Measurements from ENCODE around the gene MEGF9. TPM values are rescaled to one million over a fixed set of nuclear protein-coding genes. Genes with fewer than 3 reads are reported as not detected.
"Not testable (repeated sequence)": the region's sequence is repeated elsewhere in the genome, so short reads cannot be mapped to it uniquely, and the experiment has no call there.

The MEGF9 gene
- total and polyA plus RNA-seq, 2 donors (not counting 1 experiment from before 2014, with no cell fraction given): 3.5 to 11.3 TPM

DNA sequence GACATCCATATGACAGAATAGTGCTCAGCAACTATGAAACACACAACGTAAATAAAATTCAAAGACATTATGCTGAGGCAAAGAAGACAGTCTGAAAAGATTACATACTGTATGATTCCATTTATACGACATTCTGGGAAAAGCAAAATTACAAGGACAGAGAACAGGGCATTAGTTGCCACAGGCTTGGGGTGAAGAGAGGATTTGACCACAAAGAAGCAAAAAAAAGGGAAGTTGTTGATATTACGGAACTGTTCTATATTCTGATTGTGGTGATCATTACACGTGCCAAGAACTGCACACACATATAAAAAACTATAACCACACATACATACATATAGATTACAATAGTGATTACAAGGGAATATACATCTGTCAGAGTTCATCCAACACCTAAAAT is 158.4 kb downstream of the MEGF9 start:
- intact Hi-C loops (cut with micrococcal nuclease): no loop called here
- Histone ChIP-seq H3K4me2 (replicated peaks; ENCODE audit: low read depth, low read length, poor library complexity, severe bottlenecking) (no peak overlapping the region), H3K27ac (ENCODE audit: low read length in 2 of 2) (no peak overlapping the region), H3K79me2 (ENCODE audit: control insufficient read depth, insufficient read depth, low read length) (peaks cover 21% of the 10 kb centered on the region), H3K4me3 (ENCODE audit: control extremely low read depth in 1 of 5, extremely low read depth in 1 of 5, insufficient read depth in 1 of 5, low read depth in 2 of 5, low read length in 4 of 5) (no peak overlapping the region), H3K9me3 (ENCODE audit: control extremely low read depth in 1 of 3, control insufficient read depth in 2 of 3, insufficient read depth in 1 of 3, low read length in 2 of 3) (no peaks in the 10 kb centered on the region), H3K27me3 (replicated peaks in 1 of 4; ENCODE audit: control extremely low read depth in 1 of 4, control insufficient read depth in 3 of 4, insufficient read depth in 4 of 4, low read length in 3 of 4) (no peaks in the 10 kb centered on the region), H3K36me3 (replicated peaks in 1 of 2; ENCODE audit: control extremely low read depth in 1 of 2, control insufficient read depth in 1 of 2, extremely low read depth in 1 of 2, insufficient read depth in 2 of 2, low read length in 1 of 2) (peaks cover 12 to 25% of the 10 kb centered on the region in 2 experiments), H3K4me1 (ENCODE audit: control insufficient read depth in 2 of 2, insufficient read depth in 2 of 2, low read length in 2 of 2) (peaks cover 4 to 5% of the 10 kb centered on the region in 2 donors), H2AFZ (ENCODE audit: insufficient read depth, low read depth, low read length, poor library complexity, severe bottlenecking) (no peak overlapping the region), H4K20me1 (ENCODE audit: control insufficient read depth, insufficient read depth, low read length, poor library complexity, severe bottlenecking) (peaks cover 18% of the 10 kb centered on the region), H3K9ac (ENCODE audit: low read length) (no peak overlapping the region)
- POLR2A ChIA-PET: no interaction called here
- peak; percentile 33 for ATAC-seq (ENCODE audit: low read depth)
- no peaks in the 10 kb centered on the region for H3K9me3 Mint-ChIP-seq (ENCODE audit: insufficient read depth)
- no peak for TF ChIP-seq EZH2 (IDR thresholded peaks at IDR 0.05; ENCODE audit: borderline replicate concordance, insufficient read depth, low read depth, low read length, poor library complexity, severe bottlenecking)
- TF ChIP-seq, protein P1, sequence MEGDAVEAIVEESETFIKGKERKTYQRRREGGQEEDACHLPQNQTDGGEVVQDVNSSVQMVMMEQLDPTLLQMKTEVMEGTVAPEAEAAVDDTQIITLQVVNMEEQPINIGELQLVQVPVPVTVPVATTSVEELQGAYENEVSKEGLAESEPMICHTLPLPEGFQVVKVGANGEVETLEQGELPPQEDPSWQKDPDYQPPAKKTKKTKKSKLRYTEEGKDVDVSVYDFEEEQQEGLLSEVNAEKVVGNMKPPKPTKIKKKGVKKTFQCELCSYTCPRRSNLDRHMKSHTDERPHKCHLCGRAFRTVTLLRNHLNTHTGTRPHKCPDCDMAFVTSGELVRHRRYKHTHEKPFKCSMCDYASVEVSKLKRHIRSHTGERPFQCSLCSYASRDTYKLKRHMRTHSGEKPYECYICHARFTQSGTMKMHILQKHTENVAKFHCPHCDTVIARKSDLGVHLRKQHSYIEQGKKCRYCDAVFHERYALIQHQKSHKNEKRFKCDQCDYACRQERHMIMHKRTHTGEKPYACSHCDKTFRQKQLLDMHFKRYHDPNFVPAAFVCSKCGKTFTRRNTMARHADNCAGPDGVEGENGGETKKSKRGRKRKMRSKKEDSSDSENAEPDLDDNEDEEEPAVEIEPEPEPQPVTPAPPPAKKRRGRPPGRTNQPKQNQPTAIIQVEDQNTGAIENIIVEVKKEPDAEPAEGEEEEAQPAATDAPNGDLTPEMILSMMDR (IDR thresholded peaks at IDR 0.05): no peak
- no peak overlapping the region for H3K4me3 Mint-ChIP-seq
- H3K27me3 Mint-ChIP-seq: no peaks in the 10 kb centered on the region
- no peak overlapping the region for H3K27ac Mint-ChIP-seq
- peak; percentile 30 for DNase-seq
- H3K4me1 Mint-ChIP-seq: peaks cover 18% of the 10 kb centered on the region
- CTCF ChIA-PET: no interaction called here
- 60% methylated on average over 1 of the region's 4 CpGs for WGBS (ENCODE audit: insufficient coverage)

DNA sequence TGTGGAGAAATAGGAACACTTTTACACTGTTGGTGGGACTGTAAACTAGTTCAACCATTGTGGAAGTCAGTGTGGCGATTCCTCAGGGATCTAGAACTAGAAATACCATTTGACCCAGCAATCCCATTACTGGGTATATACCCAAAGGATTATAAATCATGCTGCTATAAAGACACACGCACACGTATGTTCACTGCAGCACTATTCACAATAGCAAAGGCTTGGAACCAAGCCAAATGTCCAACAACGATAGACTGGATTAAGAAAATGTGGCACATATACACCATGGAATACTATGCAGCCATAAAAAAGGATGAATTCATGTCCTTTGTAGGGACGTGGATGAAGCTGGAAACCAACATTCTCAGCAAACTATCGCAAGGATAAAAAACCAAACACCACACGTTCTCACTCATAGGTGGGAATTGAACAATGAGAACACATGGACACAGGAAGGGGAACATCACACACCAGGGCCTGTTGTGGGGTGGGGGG is 162.0 kb downstream of the MEGF9 start:
- not testable (repeated sequence) for H2AFZ ChIP-seq (ENCODE audit: insufficient read depth, low read depth, low read length, poor library complexity, severe bottlenecking)

More for the DNA sequence above, 162.0 kb downstream of the MEGF9 start:
- DNase-seq; intact Hi-C loops (cut with micrococcal nuclease); H3K4me1 ChIP-seq (ENCODE audit: control insufficient read depth in 2 of 2, insufficient read depth in 2 of 2, low read length in 2 of 2); H3K27ac ChIP-seq (ENCODE audit: low read length in 2 of 2); H3K27ac Mint-ChIP-seq; ATAC-seq (ENCODE audit: low read depth); H4K20me1 ChIP-seq (ENCODE audit: control insufficient read depth, insufficient read depth, low read length, poor library complexity, severe bottlenecking); H3K27me3 ChIP-seq (replicated peaks in 1 of 4; ENCODE audit: control extremely low read depth in 1 of 4, control insufficient read depth in 3 of 4, insufficient read depth in 4 of 4, low read length in 3 of 4); H3K9ac ChIP-seq (ENCODE audit: low read length); H3K9me3 Mint-ChIP-seq (ENCODE audit: insufficient read depth); H3K79me2 ChIP-seq (ENCODE audit: control insufficient read depth, insufficient read depth, low read length); POLR2A ChIA-PET; CTCF ChIA-PET; H3K4me2 ChIP-seq (replicated peaks; ENCODE audit: low read depth, low read length, poor library complexity, severe bottlenecking); H3K4me3 Mint-ChIP-seq; H3K4me3 ChIP-seq (ENCODE audit: control extremely low read depth in 1 of 5, extremely low read depth in 1 of 5, insufficient read depth in 1 of 5, low read depth in 2 of 5, low read length in 4 of 5); H3K9me3 ChIP-seq (ENCODE audit: control extremely low read depth in 1 of 3, control insufficient read depth in 2 of 3, insufficient read depth in 1 of 3, low read length in 2 of 3); H3K27me3 Mint-ChIP-seq: not testable (repeated sequence)
- no CpG with 5 or more reads among the region's 7 CpGs for whole genome bisulfite sequencing (ENCODE audit: insufficient coverage)
- peaks cover 12% of the 10 kb centered on the region for H3K4me1 Mint-ChIP-seq
- H3K36me3 ChIP-seq (replicated peaks in 1 of 2; ENCODE audit: control extremely low read depth in 1 of 2, control insufficient read depth in 1 of 2, extremely low read depth in 1 of 2, insufficient read depth in 2 of 2, low read length in 1 of 2): peaks cover 20 to 46% of the 10 kb centered on the region in 2 experiments

Other genes with a start within 250 kb of the MEGF9 start
- 116 and 122 TPM in 2 replicates for gene CDK5RAP2, start 134.3 kb downstream of the MEGF9 start, total RNA-seq
- 31.3 and 46.9 TPM in 2 replicates for gene CDK5RAP2, start 134.3 kb downstream of the MEGF9 start, polyA plus RNA-seq
- 70.6 and 73.3 TPM in 2 replicates for gene FBXW2, start 78.9 kb upstream of the MEGF9 start, total RNA-seq
- 14.9 and 24.0 TPM in 2 replicates for gene FBXW2, start 78.9 kb upstream of the MEGF9 start, polyA plus RNA-seq
- 25.3 and 26.8 TPM in 2 replicates for gene PSMD5, start 128.5 kb upstream of the MEGF9 start, total RNA-seq
- gene PSMD5, start 128.5 kb upstream of the MEGF9 start, polyA plus RNA-seq: 7.4 and 12.5 TPM in 2 replicates
- 20.9 and 26.0 TPM in 2 replicates for gene PHF19, start 162.7 kb upstream of the MEGF9 start, total RNA-seq
- gene PHF19, start 162.7 kb upstream of the MEGF9 start, polyA plus RNA-seq: 17.0 and 26.5 TPM in 2 replicates
- gene TRAF1, start 212.3 kb upstream of the MEGF9 start, total RNA-seq: 12.2 and 13.1 TPM in 2 replicates
- 19.5 and 23.0 TPM in 2 replicates for gene TRAF1, start 212.3 kb upstream of the MEGF9 start, polyA plus RNA-seq